H1 (cell line): Measurements from ENCODE around the gene SIX3. TPM values are rescaled to one million over a fixed set of nuclear protein-coding genes. Genes with fewer than 3 reads are reported as not detected.

Experiments used
- CHD7 ChIP-seq: fragments of 300-600 bp; sonication (generic); IDR thresholded peaks from 2 replicates; pipeline ENCODE4 v1.7.1; 2012; ENCODE audit warnings: low read length, moderate library complexity, mild to moderate bottlenecking, inconsistent platforms; ENCODE audit not compliant: insufficient replicate concordance
- EGR1 ChIP-seq: IDR thresholded peaks from 2 replicates; pipeline ENCODE4 v1.6.1; 2011; ENCODE audit warnings: low read depth, low read length, borderline replicate concordance
- polyA plus RNA-seq, 7 experiments: library from polyadenylated mRNA; depleted of rRNA in 3 of 7; stranded (reverse) in 5 of 7; unstranded in 2 of 7; fragments of >200 nt in 5 of 7; fragments of 200-250 nt in 2 of 7; gene quantifications; 1 replicate in 5 of 7; 2 replicates in 1 of 7; 4 replicates in 1 of 7; pipeline versions ENCODE4 v1.2.1 to v1.2.3, GENCODE V29; 2011 to 2013; ENCODE audit warnings: missing spikeins in 2 of 7, mixed read lengths in 2 of 7
- total RNA-seq: library from RNA; stranded (reverse); fragmentation: NEBNext Ultra II Directional; extraction: Animal tissue kit (Norgen Biotek cat#: 25700); gene quantifications from 2 replicates; pipeline ENCODE4 v1.2.1, GENCODE V29; 2021

SIX3 gene
- total and polyA plus RNA-seq, 2 of the 8 experiments (the other 6 are each of a cell fraction or from before 2014, with no cell fraction given) = 0.02 to 0.19 TPM

GRCh38 chr2:44979581-44979980, 38.1 kb downstream of the SIX3 start (continued):
- TF ChIP-seq CHD7 (no peak), EGR1 (no peak)
- TF ChIP-seq, all 59 proteins: peak for 0
